WTC11 (cell line): Measurements from ENCODE around the gene HLA-A.

Experiments used
- ESRRA ChIP-seq: sonication (generic); formaldehyde crosslinking; IDR thresholded peaks from 2 replicates; pipeline ENCODE4 v1.8.1; 2022; ENCODE audit warnings: mild to moderate bottlenecking, missing genetic modification reagents, borderline replicate concordance
- MAX ChIP-seq: sonication (generic); formaldehyde crosslinking; IDR thresholded peaks from 2 replicates; pipeline ENCODE4 v1.8.0; 2022; ENCODE audit warnings: mild to moderate bottlenecking, missing genetic modification reagents
- MXD4 ChIP-seq: fragments of 250-450 bp; sonication (Bioruptor Pico); IDR thresholded peaks from 2 replicates; pipeline ENCODE4 v1.8.0; 2021; ENCODE audit warnings: mild to moderate bottlenecking, moderate library complexity, borderline replicate concordance
- ZNF396 ChIP-seq: fragments of 250-450 bp; sonication (Bioruptor Pico); IDR thresholded peaks from 2 replicates; pipeline ENCODE4 v1.8.0; 2021; ENCODE audit warnings: mild to moderate bottlenecking, moderate library complexity, borderline replicate concordance
- TF ChIP-seq, protein P1 (sequence below): fragments of 200-600 bp; IDR thresholded peaks from 2 replicates; pipeline ENCODE4 v1.8.0; 2022; ENCODE audit warnings: antibody characterized with exemption

DNA sequence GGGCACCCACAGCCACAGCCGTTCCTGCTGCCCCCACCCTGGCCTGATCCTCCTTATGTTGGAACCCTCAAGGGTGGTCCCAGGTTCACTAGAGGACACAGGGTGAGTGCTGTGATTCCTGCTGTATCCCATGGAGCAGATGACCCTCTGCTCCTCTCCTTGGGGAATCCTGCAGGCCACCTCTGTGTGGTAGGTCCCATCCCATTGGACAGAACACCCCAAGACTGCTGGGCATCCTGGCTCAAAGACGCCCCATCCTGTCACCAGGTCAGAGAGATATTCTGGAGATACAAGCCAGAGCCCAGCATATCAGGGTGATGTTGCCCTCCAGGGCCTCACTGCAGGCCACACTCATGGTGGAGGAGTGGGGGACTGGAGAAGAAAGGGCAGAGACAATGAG is 28.4 kb downstream of the HLA-A start:
- TF ChIP-seq MAX (CRISPR knock-in tag): no peak
- TF ChIP-seq ZNF396: no peak
- TF ChIP-seq ESRRA (CRISPR knock-in tag): no peak
- TF ChIP-seq, protein P1, sequence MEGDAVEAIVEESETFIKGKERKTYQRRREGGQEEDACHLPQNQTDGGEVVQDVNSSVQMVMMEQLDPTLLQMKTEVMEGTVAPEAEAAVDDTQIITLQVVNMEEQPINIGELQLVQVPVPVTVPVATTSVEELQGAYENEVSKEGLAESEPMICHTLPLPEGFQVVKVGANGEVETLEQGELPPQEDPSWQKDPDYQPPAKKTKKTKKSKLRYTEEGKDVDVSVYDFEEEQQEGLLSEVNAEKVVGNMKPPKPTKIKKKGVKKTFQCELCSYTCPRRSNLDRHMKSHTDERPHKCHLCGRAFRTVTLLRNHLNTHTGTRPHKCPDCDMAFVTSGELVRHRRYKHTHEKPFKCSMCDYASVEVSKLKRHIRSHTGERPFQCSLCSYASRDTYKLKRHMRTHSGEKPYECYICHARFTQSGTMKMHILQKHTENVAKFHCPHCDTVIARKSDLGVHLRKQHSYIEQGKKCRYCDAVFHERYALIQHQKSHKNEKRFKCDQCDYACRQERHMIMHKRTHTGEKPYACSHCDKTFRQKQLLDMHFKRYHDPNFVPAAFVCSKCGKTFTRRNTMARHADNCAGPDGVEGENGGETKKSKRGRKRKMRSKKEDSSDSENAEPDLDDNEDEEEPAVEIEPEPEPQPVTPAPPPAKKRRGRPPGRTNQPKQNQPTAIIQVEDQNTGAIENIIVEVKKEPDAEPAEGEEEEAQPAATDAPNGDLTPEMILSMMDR: no peak
- TF ChIP-seq MXD4 (CRISPR knock-in tag): no peak
